Skeletal muscle satellite cell (primary cell): ENCODE data around the gene TGFB1.

Experiments used
- H3K27me3 ChIP-seq: 2 replicates; pipeline ENCODE4 v1.7.0; 2013; ENCODE audit warnings: low read length; ENCODE audit not compliant: control insufficient read depth, insufficient read depth
- H3K36me3 ChIP-seq: 2 replicates; pipeline ENCODE4 v1.7.0; 2013; ENCODE audit warnings: mild to moderate bottlenecking, control low read depth, low read length; ENCODE audit not compliant: insufficient read depth
- H3K4me1 ChIP-seq: 2 replicates; pipeline ENCODE4 v1.7.0; 2013; ENCODE audit warnings: low read length; ENCODE audit not compliant: control insufficient read depth, insufficient read depth
- H3K4me2 ChIP-seq: 2 replicates; pipeline ENCODE4 v1.7.0; 2013; ENCODE audit warnings: mild to moderate bottlenecking, low read length
- H3K4me3 ChIP-seq: 2 replicates; pipeline ENCODE4 v1.7.0; 2013; ENCODE audit warnings: low read length
- H3K9ac ChIP-seq: 2 replicates; pipeline ENCODE4 v1.7.0; 2013; ENCODE audit warnings: mild to moderate bottlenecking, low read depth, low read length, moderate library complexity
- H3K9me3 ChIP-seq: replicated peaks from 2 replicates; pipeline ENCODE4 v1.7.0; 2013; ENCODE audit warnings: mild to moderate bottlenecking, control low read depth, low read length

Gene TGFB1

GRCh38 chr19:41305927-41306793, 47.6 kb downstream of the TGFB1 start:
- peaks cover 17% of the 10 kb centered on the region for H3K4me1 ChIP-seq
- no peak overlapping the region for H3K4me2 ChIP-seq
- no peak overlapping the region for H3K9ac ChIP-seq
- no peaks in the 10 kb centered on the region for H3K27me3 ChIP-seq
- H3K4me3 ChIP-seq = no peak overlapping the region
- no peaks in the 10 kb centered on the region for H3K9me3 ChIP-seq
- H3K36me3 ChIP-seq = peaks cover 68% of the 10 kb centered on the region

- H3K9me3 ChIP-seq = no peaks in the 10 kb centered on the region
- H3K27me3 ChIP-seq = no peaks in the 10 kb centered on the region
- H3K4me1 ChIP-seq = peaks cover 17% of the 10 kb centered on the region
- H3K9ac ChIP-seq = no peak overlapping the region
- peaks cover 81% of the 10 kb centered on the region for H3K36me3 ChIP-seq
- H3K4me2 ChIP-seq = no peak overlapping the region
- H3K4me3 ChIP-seq = no peak overlapping the region
These were observed 48.8 kb downstream of the TGFB1 start for GRCh38 chr19:41304706-41305483.

GRCh38 chr19:41303954-41304353, 49.8 kb downstream of the TGFB1 start:
- H3K4me2 ChIP-seq = no peak overlapping the region
- H3K9ac ChIP-seq = no peak overlapping the region
- H3K27me3 ChIP-seq = no peaks in the 10 kb centered on the region
- peaks cover 21% of the 10 kb centered on the region for H3K4me1 ChIP-seq
- H3K36me3 ChIP-seq = peaks cover 88% of the 10 kb centered on the region
- H3K9me3 ChIP-seq = no peaks in the 10 kb centered on the region
- no peak overlapping the region for H3K4me3 ChIP-seq

GRCh38 chr19:41302624-41303351, 50.9 kb downstream of the TGFB1 start:
- Histone ChIP-seq H3K36me3 (peaks cover 92% of the 10 kb centered on the region), H3K9ac (no peak overlapping the region)

GRCh38 chr19:41300555-41300954, 53.2 kb downstream of the TGFB1 start:
- H3K4me3 ChIP-seq = no peak overlapping the region
- H3K4me1 ChIP-seq = peaks cover 34% of the 10 kb centered on the region
- H3K27me3 ChIP-seq = no peaks in the 10 kb centered on the region
- peaks cover 93% of the 10 kb centered on the region for H3K36me3 ChIP-seq
- no peaks in the 10 kb centered on the region for H3K9me3 ChIP-seq
- peak overlapping the region; percentile 7 for H3K9ac ChIP-seq
- no peak overlapping the region for H3K4me2 ChIP-seq

More at GRCh38 chr19:41302624-41303351, 50.9 kb downstream of the TGFB1 start:
- Histone ChIP-seq H3K27me3 (no peaks in the 10 kb centered on the region), H3K4me3 (no peak overlapping the region), H3K4me1 (peaks cover 24% of the 10 kb centered on the region), H3K9me3 (no peaks in the 10 kb centered on the region), H3K4me2 (no peak overlapping the region)

- Histone ChIP-seq H3K4me3 (no peak overlapping the region), H3K9me3 (no peaks in the 10 kb centered on the region), H3K36me3 (peaks cover 94% of the 10 kb centered on the region), H3K4me2 (peak overlapping the region; percentile 37), H3K9ac (peak overlapping the region; percentile 65), H3K4me1 (peaks cover 34% of the 10 kb centered on the region), H3K27me3 (no peaks in the 10 kb centered on the region)
These were observed 54.0 kb downstream of the TGFB1 start for GRCh38 chr19:41299755-41300089.

GRCh38 chr19:41299046-41299754, 54.5 kb downstream of the TGFB1 start:
- H3K9ac ChIP-seq = peak overlapping the region; percentile 65
- H3K4me3 ChIP-seq = peak overlapping the region; percentile 9
- no peaks in the 10 kb centered on the region for H3K9me3 ChIP-seq

GRCh38 chr19:41298348-41298964, 55.3 kb downstream of the TGFB1 start:
- peak overlapping the region; percentile 37 for H3K4me2 ChIP-seq
- peak overlapping the region; percentile 74 for H3K9ac ChIP-seq
- peaks cover 94% of the 10 kb centered on the region for H3K36me3 ChIP-seq
- H3K4me3 ChIP-seq = peak overlapping the region; percentile 9
- no peaks in the 10 kb centered on the region for H3K27me3 ChIP-seq
- peaks cover 34% of the 10 kb centered on the region for H3K4me1 ChIP-seq
- no peaks in the 10 kb centered on the region for H3K9me3 ChIP-seq

More at GRCh38 chr19:41299046-41299754, 54.5 kb downstream of the TGFB1 start:
- H3K4me1 ChIP-seq = peaks cover 34% of the 10 kb centered on the region
- no peaks in the 10 kb centered on the region for H3K27me3 ChIP-seq
- peaks cover 94% of the 10 kb centered on the region for H3K36me3 ChIP-seq
- peak overlapping the region; percentile 37 for H3K4me2 ChIP-seq

- Histone ChIP-seq H3K9ac (peak overlapping the region; percentile 74), H3K4me3 (no peak overlapping the region), H3K9me3 (no peaks in the 10 kb centered on the region), H3K27me3 (no peaks in the 10 kb centered on the region), H3K4me1 (peaks cover 34% of the 10 kb centered on the region), H3K36me3 (peaks cover 94% of the 10 kb centered on the region), H3K4me2 (peak overlapping the region; percentile 1)
These were observed 55.9 kb downstream of the TGFB1 start for GRCh38 chr19:41297628-41298347.

GRCh38 chr19:41296433-41296871, 57.3 kb downstream of the TGFB1 start:
- Histone ChIP-seq H3K36me3 (peaks cover 96% of the 10 kb centered on the region), H3K9ac (no peak overlapping the region), H3K4me3 (no peak overlapping the region)

More at GRCh38 chr19:41296433-41296871, 57.3 kb downstream of the TGFB1 start:
- Histone ChIP-seq H3K4me1 (peaks cover 34% of the 10 kb centered on the region), H3K9me3 (no peaks in the 10 kb centered on the region), H3K4me2 (no peak overlapping the region), H3K27me3 (no peaks in the 10 kb centered on the region)
